Measurements from ENCODE around the gene SEZ6. TPM values are rescaled to one million over a fixed set of nuclear protein-coding genes. Genes with fewer than 3 reads are reported as not detected.

The SEZ6 gene
- total and polyA plus RNA-seq, 2 of the 4 experiments (the other 2 are of a cell fraction) = not detected

DNA sequence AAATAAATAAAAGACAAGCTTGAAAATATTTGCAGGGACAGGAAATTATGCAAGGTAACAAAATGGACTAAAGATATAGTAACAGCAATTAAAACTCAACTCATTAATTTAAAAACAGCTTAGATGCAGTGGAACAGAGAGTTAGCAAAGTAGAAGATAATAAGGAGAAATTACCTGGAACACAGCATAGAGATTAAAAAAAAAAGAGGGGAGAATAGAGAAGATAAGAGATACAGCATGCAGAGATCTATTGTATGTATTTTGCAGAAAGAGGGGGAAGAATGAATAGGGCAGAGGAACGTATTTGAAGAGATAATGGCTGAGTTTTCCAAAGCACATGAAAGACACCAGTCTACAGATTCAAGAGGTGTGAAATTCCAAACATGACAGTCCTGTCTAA, 28.7 kb upstream of the SEZ6 start:
- no CpG with 5 or more reads among the region's 1 CpG for WGBS, 2 experiments (ENCODE audit: extremely low coverage in 2 of 2, insufficient read length in 1 of 2)
- Histone ChIP-seq H3K4me3 (ENCODE audit: insufficient read depth, low read depth, low read length) (no peak overlapping the region), H2BK5ac (ENCODE audit: low read depth, low read length, poor library complexity, severe bottlenecking) (no peak overlapping the region), H3K9me1 (ENCODE audit: insufficient read depth, low read length) (no peaks in the 10 kb centered on the region), H2BK20ac (ENCODE audit: low read depth, low read length) (no peak overlapping the region), H2AFZ (replicated peaks; ENCODE audit: low read length, poor library complexity) (no peak overlapping the region), H4K8ac (ENCODE audit: low read depth in 2 of 2, low read length in 2 of 2) (no peak overlapping the region), H3K27ac (ENCODE audit: insufficient read depth, low read length) (no peak overlapping the region), H3K9ac (ENCODE audit: low read depth, low read length) (no peak overlapping the region), H3K4me2 (ENCODE audit: low read depth, low read length) (no peak overlapping the region), H2BK120ac (ENCODE audit: low read depth, low read length) (no peak overlapping the region), H4K91ac (ENCODE audit: insufficient read depth, low read depth, low read length) (no peak overlapping the region), H3K9me3 (ENCODE audit: control insufficient read depth, insufficient read depth, low read length) (peaks cover 27% of the 10 kb centered on the region), H3K4me1 (ENCODE audit: control insufficient read depth, insufficient read depth, low read length) (no peaks in the 10 kb centered on the region), H3K23ac (ENCODE audit: low read depth, low read length) (no peak overlapping the region), H3K56ac (ENCODE audit: extremely low read depth, insufficient read depth, low read length) (no peak overlapping the region), H4K20me1 (ENCODE audit: insufficient read depth, low read length) (no peaks in the 10 kb centered on the region), H3K27me3 (ENCODE audit: control insufficient read depth, insufficient read depth, low read length) (peaks cover 74% of the 10 kb centered on the region), H2BK15ac (ENCODE audit: low read depth, low read length) (no peak overlapping the region), H3K18ac (ENCODE audit: low read depth, low read length) (no peak overlapping the region), H3K14ac (replicated peaks; ENCODE audit: low read depth, low read length) (no peak overlapping the region), H4K5ac (ENCODE audit: low read depth, low read length) (no peak overlapping the region), H3K4ac (ENCODE audit: low read depth, low read length) (no peak overlapping the region), H2AK5ac (ENCODE audit: low read depth, low read length) (no peak overlapping the region), H3K36me3 (ENCODE audit: control insufficient read depth, insufficient read depth, low read length) (no peaks in the 10 kb centered on the region), H3K79me1 (ENCODE audit: low read depth in 1 of 2, low read length in 2 of 2) (no peaks in the 10 kb centered on the region), H2AK9ac (replicated peaks; ENCODE audit: low read depth, low read length, poor library complexity) (no peak overlapping the region)
- ChIA-PET CTCF (interaction anchor here (0.6 kb wide), 1 partner anchor 14 kb away, joined by 4 read pairs; no protein-coding TSS in a partner anchor), POLR2A (ENCODE audit: unreplicated experiment) (no interaction called here)
- BruUV-seq (replicated peaks) = no TSS peak
- dilution Hi-C loops (cut with HindIII; ENCODE audit: low sequenced_read_pairs, unreplicated experiment) (no loop called here), intact Hi-C loops (cut with micrococcal nuclease) (no loop called here), in situ Hi-C loops (cut with MboI; ENCODE audit: low sequenced_read_pairs) (no loop called here)
- DNase-seq (no peak), ATAC-seq (ENCODE audit: low read depth) (no peak)
- TF ChIP-seq, protein P1, sequence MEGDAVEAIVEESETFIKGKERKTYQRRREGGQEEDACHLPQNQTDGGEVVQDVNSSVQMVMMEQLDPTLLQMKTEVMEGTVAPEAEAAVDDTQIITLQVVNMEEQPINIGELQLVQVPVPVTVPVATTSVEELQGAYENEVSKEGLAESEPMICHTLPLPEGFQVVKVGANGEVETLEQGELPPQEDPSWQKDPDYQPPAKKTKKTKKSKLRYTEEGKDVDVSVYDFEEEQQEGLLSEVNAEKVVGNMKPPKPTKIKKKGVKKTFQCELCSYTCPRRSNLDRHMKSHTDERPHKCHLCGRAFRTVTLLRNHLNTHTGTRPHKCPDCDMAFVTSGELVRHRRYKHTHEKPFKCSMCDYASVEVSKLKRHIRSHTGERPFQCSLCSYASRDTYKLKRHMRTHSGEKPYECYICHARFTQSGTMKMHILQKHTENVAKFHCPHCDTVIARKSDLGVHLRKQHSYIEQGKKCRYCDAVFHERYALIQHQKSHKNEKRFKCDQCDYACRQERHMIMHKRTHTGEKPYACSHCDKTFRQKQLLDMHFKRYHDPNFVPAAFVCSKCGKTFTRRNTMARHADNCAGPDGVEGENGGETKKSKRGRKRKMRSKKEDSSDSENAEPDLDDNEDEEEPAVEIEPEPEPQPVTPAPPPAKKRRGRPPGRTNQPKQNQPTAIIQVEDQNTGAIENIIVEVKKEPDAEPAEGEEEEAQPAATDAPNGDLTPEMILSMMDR (conservative IDR thresholded peaks at IDR 0.05; ENCODE audit: low read depth, low read length) = no peak
- no peak for TF ChIP-seq RFX5 (IDR thresholded peaks at IDR 0.05; ENCODE audit: low read depth, low read length)
- TF ChIP-seq, protein P2, sequence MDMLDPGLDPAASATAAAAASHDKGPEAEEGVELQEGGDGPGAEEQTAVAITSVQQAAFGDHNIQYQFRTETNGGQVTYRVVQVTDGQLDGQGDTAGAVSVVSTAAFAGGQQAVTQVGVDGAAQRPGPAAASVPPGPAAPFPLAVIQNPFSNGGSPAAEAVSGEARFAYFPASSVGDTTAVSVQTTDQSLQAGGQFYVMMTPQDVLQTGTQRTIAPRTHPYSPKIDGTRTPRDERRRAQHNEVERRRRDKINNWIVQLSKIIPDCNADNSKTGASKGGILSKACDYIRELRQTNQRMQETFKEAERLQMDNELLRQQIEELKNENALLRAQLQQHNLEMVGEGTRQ (IDR thresholded peaks at IDR 0.05; ENCODE audit: low read depth, low read length) = no peak
